ENCODE data around the gene CPPED1. TPM values are rescaled to one million over a fixed set of nuclear protein-coding genes. Genes with fewer than 3 reads are reported as not detected.

CPPED1 gene
- total and polyA plus RNA-seq, 2 donors from 2014 or later: 29.7 to 41.1 TPM

DNA sequence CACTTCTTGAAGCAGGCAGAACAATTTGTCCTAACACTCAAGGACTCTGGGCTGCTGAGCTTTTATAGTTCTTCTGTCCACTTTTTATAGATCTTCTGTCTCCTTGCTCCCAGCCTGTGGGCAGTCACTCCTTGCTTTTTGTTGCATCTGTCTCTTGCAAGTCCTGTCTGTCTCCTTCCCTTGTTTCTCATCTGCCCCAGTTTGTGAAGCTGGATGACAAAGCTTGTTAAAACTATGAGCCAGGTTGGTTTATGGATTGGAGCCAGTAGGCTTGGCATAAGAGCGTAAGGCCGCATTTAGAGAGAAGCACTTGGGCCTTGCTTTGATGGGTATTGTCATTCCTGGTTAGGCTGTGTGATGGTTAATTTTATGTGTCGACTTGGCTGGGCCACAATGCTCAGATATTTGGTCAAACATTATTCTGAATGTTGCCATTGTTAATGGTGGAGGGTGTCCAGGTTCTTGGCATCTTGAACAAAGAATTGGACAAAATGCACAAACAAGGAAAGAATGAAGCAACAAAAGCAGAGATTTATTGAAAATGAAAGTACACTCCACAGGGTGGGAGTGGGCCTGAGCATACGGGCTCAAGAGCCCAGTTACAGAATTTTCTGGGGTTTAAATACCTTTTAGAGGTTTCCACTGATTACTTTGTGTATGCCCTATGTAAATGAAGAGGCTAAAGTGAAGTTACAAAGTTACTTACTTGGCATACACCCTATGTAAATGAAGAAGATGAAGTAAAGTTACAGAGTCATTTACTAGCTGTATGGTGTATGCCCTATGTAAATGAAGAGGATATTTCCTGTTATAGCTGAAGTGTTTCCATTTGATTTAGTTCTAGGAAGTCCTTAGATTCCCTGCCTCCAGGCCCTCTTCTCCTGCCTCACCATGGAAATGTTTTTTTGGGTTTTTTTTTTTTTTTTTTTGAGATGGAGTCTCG, 8.0 kb upstream of the CPPED1 start:
- Histone ChIP-seq H3K27ac (ENCODE audit: low read depth in 2 of 2, low read length in 2 of 2) (no peak overlapping the region), H3K36me3 (ENCODE audit: control insufficient read depth in 2 of 3, insufficient read depth in 3 of 3, low read length in 3 of 3) (no peaks in the 10 kb centered on the region), H3K27me3 (ENCODE audit: control insufficient read depth, insufficient read depth, low read length) (no peaks in the 10 kb centered on the region), H3K9ac (ENCODE audit: low read length in 3 of 3) (no peak overlapping the region), H3K4me3 (ENCODE audit: low read length in 3 of 3) (no peak overlapping the region), H3K4me1 (ENCODE audit: control insufficient read depth in 2 of 3, insufficient read depth in 2 of 3, low read depth in 1 of 3, low read length in 3 of 3) (no peaks in the 10 kb centered on the region), H3K9me3 (ENCODE audit: control insufficient read depth in 2 of 3, insufficient read depth in 1 of 3, low read length in 3 of 3) (no peaks in the 10 kb centered on the region)
- TF ChIP-seq, protein P1, sequence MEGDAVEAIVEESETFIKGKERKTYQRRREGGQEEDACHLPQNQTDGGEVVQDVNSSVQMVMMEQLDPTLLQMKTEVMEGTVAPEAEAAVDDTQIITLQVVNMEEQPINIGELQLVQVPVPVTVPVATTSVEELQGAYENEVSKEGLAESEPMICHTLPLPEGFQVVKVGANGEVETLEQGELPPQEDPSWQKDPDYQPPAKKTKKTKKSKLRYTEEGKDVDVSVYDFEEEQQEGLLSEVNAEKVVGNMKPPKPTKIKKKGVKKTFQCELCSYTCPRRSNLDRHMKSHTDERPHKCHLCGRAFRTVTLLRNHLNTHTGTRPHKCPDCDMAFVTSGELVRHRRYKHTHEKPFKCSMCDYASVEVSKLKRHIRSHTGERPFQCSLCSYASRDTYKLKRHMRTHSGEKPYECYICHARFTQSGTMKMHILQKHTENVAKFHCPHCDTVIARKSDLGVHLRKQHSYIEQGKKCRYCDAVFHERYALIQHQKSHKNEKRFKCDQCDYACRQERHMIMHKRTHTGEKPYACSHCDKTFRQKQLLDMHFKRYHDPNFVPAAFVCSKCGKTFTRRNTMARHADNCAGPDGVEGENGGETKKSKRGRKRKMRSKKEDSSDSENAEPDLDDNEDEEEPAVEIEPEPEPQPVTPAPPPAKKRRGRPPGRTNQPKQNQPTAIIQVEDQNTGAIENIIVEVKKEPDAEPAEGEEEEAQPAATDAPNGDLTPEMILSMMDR (IDR thresholded peaks at IDR 0.05; ENCODE audit: borderline replicate concordance, extremely low read depth, insufficient read depth): no peak
- FAIRE-seq (no peak), DNase-seq (no peak)
- intact Hi-C loops (cut with DNase I): no loop called here

DNA sequence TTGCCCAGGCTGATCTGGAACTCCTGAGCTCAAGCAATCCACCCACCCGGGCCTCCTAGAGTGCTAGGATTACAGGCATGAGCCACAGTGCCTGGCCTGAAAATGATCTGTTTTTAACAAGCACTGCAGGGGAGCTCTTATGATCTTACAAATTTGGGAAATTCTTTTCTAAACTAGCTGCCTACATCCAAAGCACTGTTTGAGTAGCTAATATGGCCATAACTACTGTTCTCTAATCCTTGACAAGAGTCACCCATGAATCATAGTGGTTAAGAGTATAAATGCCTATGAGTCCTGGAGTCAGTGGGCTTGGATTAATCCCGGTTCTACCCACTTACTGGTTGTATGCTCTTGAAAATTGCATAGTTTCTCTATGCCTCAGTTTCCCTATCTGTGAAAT, 1.4 kb upstream of the CPPED1 start:
- FAIRE-seq (no peak), DNase-seq (no peak)
- no peak overlapping the region for H3K9ac ChIP-seq (ENCODE audit: low read length in 3 of 3)
- H3K27ac ChIP-seq (ENCODE audit: low read depth in 2 of 2, low read length in 2 of 2): no peak overlapping the region
- H3K36me3 ChIP-seq (ENCODE audit: control insufficient read depth in 2 of 3, insufficient read depth in 3 of 3, low read length in 3 of 3): no peaks in the 10 kb centered on the region
- intact Hi-C loops (cut with DNase I): no loop called here
- no peaks in the 10 kb centered on the region for H3K27me3 ChIP-seq (ENCODE audit: control insufficient read depth, insufficient read depth, low read length)
- TF ChIP-seq, protein P1 (IDR thresholded peaks at IDR 0.05; ENCODE audit: borderline replicate concordance, extremely low read depth, insufficient read depth): no peak
- no peaks in the 10 kb centered on the region for H3K9me3 ChIP-seq (ENCODE audit: control insufficient read depth in 2 of 3, insufficient read depth in 1 of 3, low read length in 3 of 3)
- H3K4me1 ChIP-seq (ENCODE audit: control insufficient read depth in 2 of 3, insufficient read depth in 2 of 3, low read depth in 1 of 3, low read length in 3 of 3): peaks cover 0 to 10% (median under 1%) of the 10 kb centered on the region in 3 donors
- no peak overlapping the region for H3K4me3 ChIP-seq (ENCODE audit: low read length in 3 of 3)

DNA sequence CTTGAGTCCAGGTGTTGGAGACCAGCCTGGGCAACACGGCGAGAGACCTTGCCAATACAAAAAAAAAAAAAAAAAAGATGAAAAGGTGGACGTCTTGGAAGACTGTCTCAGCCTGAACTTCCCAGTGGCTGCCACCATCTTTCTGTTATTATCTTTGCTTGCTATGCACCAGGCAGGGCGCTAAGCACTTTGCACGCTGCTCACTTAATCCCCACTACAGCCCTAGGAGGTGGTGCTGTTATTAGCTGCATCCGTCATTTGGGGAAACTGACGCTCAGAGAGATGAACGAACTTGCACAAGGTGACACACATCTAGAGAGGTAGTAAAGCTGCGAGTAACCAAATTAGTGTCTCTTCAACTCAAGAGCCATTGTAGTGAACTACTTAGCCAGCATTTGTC, 708 bp upstream of the CPPED1 start:
- H3K9me3 ChIP-seq (ENCODE audit: control insufficient read depth in 2 of 3, insufficient read depth in 1 of 3, low read length in 3 of 3): no peaks in the 10 kb centered on the region
- intact Hi-C loops (cut with DNase I): no loop called here
- DNase-seq (peak in 1 of 5 donors; percentile 43), FAIRE-seq (no peak)
- no peaks in the 10 kb centered on the region for H3K27me3 ChIP-seq (ENCODE audit: control insufficient read depth, insufficient read depth, low read length)
- H3K27ac ChIP-seq (ENCODE audit: low read depth in 2 of 2, low read length in 2 of 2): no peak overlapping the region
- H3K9ac ChIP-seq (ENCODE audit: low read length in 3 of 3): no peak overlapping the region
- H3K36me3 ChIP-seq (ENCODE audit: control insufficient read depth in 2 of 3, insufficient read depth in 3 of 3, low read length in 3 of 3): no peaks in the 10 kb centered on the region
- TF ChIP-seq, protein P1 (IDR thresholded peaks at IDR 0.05; ENCODE audit: borderline replicate concordance, extremely low read depth, insufficient read depth): no peak
- peak overlapping the region in 1 of 3 donors; percentile 92 for H3K4me3 ChIP-seq (ENCODE audit: low read length in 3 of 3)
- H3K4me1 ChIP-seq (ENCODE audit: control insufficient read depth in 2 of 3, insufficient read depth in 2 of 3, low read depth in 1 of 3, low read length in 3 of 3): peaks cover 0 to 10% (median 3%) of the 10 kb centered on the region in 3 donors

All from kidney (tissue), 14 donors.